Transverse colon (tissue), 4 donors: ENCODE results near the gene CPTP. TPM values are rescaled to one million over a fixed set of nuclear protein-coding genes. Genes with fewer than 3 reads are reported as not detected.

ENCODE experiments used
- DNase-seq: peaks from one replicate; pipeline ENCODE4 v3.0.0-alpha.2; 2019
- H3K27ac ChIP-seq, 4 donors: fragments of 200-600 bp; sonication (generic); 2 replicates each; pipeline ENCODE4 v1.5.1; 2016 to 2018; ENCODE audit warnings: inconsistent platforms in 4 of 4
- H3K27me3 ChIP-seq: fragments of 200-600 bp; sonication (generic); 2 replicates; pipeline ENCODE4 v1.5.1; 2017; ENCODE audit warnings: inconsistent platforms
- H3K36me3 ChIP-seq, 4 donors: fragments of 200-600 bp; sonication (generic); 2 replicates each; pipeline ENCODE4 v1.5.1; 2017 to 2019; ENCODE audit warnings: inconsistent platforms in 4 of 4
- H3K4me1 ChIP-seq, 4 donors: fragments of 200-600 bp; sonication (generic); 2 replicates each; pipeline ENCODE4 v1.5.1; 2017 to 2020; ENCODE audit warnings: inconsistent platforms in 4 of 4
- H3K4me3 ChIP-seq, 4 donors: fragments of 200-600 bp; sonication (generic); 1 replicate in 1 of 4; 2 replicates in 3 of 4; pipeline versions ENCODE4 v1.5.1 to v1.6.1; 2017 to 2019; ENCODE audit warnings: inconsistent platforms in 4 of 4
- H3K9me3 ChIP-seq, 2 donors: fragments of 200-600 bp; sonication (generic); 2 replicates each; pipeline ENCODE4 v1.5.1; 2017 to 2019; ENCODE audit warnings: inconsistent platforms in 2 of 2
- EP300 ChIP-seq: sonication (generic); formaldehyde crosslinking; IDR thresholded peaks from one replicate; pipeline ENCODE4 v1.6.1; 2017; ENCODE audit warnings: antibody characterized with exemption, low read depth
- POLR2A ChIP-seq: fragments of 450-650 bp; IDR thresholded peaks from one replicate; pipeline ENCODE4 v1.6.1; 2016; ENCODE audit warnings: antibody characterized with exemption, mild to moderate bottlenecking, moderate library complexity
- POLR2AphosphoS5 ChIP-seq, 3 donors: sonication (generic); formaldehyde crosslinking; IDR thresholded peaks; one replicate each; pipeline ENCODE4 v1.6.1; 2016; ENCODE audit warnings: antibody characterized with exemption in 3 of 3
- WGBS, 2 donors: methylation state at CpG; one replicate each; pipeline ENCODE4 v1.1.5; 2018; ENCODE audit warnings: low coverage in 1 of 2; 5-methylcytosine and 5-hydroxymethylcytosine counted together
- in situ Hi-C, 4 donors: fragments of 200-750 bp; cut with MboI; loops; one replicate each; pipeline versions ENCODE4 v1.15.0 to v1.15.1; 2017; ENCODE audit warnings: low sequenced_read_pairs in 3 of 4, low pct_ligation_motif_present in 1 of 4, low pct_unique_long_range_greater_than_20kb in 1 of 4
- intact Hi-C: fragments of 100-400 bp; cut with DNase I; formaldehyde crosslinking; loops from one replicate; pipeline ENCODE4 v1.15.1; 2023; ENCODE audit warnings: low total_unique reads
- total RNA-seq, 4 donors: library from RNA; depleted of rRNA; stranded (reverse); fragments of >200 nt; gene quantifications; one replicate each; pipeline ENCODE4 v1.1.0, GENCODE V29; 2016
- TF ChIP-seq, protein P1 (sequence below), 5 experiments: fragments of 200-600 bp in 3 of 5; fragments of 450-650 bp in 2 of 5; sonication (generic) in 3 of 5; IDR thresholded peaks; 1 replicate in 2 of 5; 2 replicates in 3 of 5; pipeline ENCODE4 v1.5.1; 2016 to 2017; ENCODE audit warnings: antibody characterized with exemption in 5 of 5, inconsistent platforms in 3 of 5, mild to moderate bottlenecking in 2 of 5, moderate library complexity in 1 of 5

Gene CPTP
- 100 to 1,000 TPM in 1 of 4 donors, 10 to 100 TPM in 3; 48.0 to 134 (median 77.7) TPM for total RNA-seq

DNA sequence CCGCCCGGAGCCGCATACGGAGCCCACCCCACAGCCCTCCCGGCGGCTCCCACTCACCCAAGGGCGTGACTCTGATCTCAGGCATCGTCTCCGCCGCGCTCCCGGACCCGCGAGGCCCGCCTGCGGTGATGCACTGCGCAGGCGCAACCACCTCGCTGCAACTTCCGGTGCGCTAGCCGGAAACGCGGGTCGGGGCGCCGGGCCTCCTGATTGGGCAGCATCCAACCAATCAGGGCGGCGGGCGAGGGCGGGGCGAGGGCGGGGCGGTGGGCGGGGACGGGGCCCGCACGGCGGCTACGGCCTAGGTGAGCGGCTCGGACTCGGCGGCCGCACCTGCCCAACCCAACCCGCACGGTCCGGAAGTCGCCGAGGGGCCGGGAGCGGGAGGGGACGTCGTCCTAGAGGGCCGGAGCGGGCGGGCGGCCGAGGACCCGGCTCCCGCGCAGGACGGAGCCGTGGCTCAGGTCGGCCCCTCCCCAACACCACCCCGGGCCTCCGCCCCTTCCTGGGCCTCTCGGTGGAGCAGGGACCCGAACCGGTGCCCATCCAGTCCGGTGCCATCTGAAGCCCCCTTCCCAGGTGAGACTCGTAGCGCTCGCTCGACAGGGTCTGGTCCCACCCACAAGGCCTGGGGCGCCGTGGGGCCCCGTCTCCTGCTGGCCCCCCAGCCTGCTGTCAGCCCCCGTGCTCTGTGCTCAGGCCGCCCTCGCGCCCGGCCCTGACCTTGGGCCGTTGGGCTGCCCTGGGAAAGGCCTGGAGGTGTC, at the start of gene CPTP, which contains the start of gene INTS11:
TSS of gene CPTP (plus strand) at position 279 of the 764 bp plus-strand sequence. CDS start 2,109 bp downstream, outside the sequence.
TSS of gene INTS11 (minus strand) at position 137 of the 764 bp plus-strand sequence. CDS start at position 85, 52 bp downstream.
- H3K27me3 ChIP-seq = no peaks in the 10 kb centered on the region
- peak within 1 kb of the TSS; percentile 55 to 94 (median 88) for H3K4me3 ChIP-seq
- H3K27ac ChIP-seq = peak within 1 kb of the TSS; percentile 90 to 98 (median 92)
- peak; percentile 97 for DNase-seq
- intact Hi-C loops (no loop called here), in situ Hi-C loops (no loop called here)
- TF ChIP-seq POLR2A (peak; percentile 87), EP300 (no peak), POLR2AphosphoS5 (IDR thresholded peaks at IDR 0.05) (peak; percentile 84 to 94 (median 86))
- TF ChIP-seq, protein P1, sequence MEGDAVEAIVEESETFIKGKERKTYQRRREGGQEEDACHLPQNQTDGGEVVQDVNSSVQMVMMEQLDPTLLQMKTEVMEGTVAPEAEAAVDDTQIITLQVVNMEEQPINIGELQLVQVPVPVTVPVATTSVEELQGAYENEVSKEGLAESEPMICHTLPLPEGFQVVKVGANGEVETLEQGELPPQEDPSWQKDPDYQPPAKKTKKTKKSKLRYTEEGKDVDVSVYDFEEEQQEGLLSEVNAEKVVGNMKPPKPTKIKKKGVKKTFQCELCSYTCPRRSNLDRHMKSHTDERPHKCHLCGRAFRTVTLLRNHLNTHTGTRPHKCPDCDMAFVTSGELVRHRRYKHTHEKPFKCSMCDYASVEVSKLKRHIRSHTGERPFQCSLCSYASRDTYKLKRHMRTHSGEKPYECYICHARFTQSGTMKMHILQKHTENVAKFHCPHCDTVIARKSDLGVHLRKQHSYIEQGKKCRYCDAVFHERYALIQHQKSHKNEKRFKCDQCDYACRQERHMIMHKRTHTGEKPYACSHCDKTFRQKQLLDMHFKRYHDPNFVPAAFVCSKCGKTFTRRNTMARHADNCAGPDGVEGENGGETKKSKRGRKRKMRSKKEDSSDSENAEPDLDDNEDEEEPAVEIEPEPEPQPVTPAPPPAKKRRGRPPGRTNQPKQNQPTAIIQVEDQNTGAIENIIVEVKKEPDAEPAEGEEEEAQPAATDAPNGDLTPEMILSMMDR (IDR thresholded peaks at IDR 0.05) = no peak
- no peaks in the 10 kb centered on the region for H3K9me3 ChIP-seq
- H3K36me3 ChIP-seq = peaks cover 0 to 9% (median 0%) of the 10 kb centered on the region in 4 donors
- peaks cover 24 to 31% (median 26%) of the 10 kb centered on the region in 4 donors for H3K4me1 ChIP-seq
- 0% methylated on average over 29 of the region's 84 CpGs; no CpG with 5 or more reads in 1 of the 2 donors for WGBS, 2 donors

- intact Hi-C loops (no loop called here), in situ Hi-C loops (loop anchor here in 2 of 4 donors (10.0 to 25.0 kb wide), 2 partner anchors 160 to 163 kb away; partner anchors contain the start of gene C1orf159 (in 2 of the 2))
- Histone ChIP-seq H3K36me3 (no peaks in the 10 kb centered on the region), H3K4me1 (peaks cover 20 to 37% (median 34%) of the 10 kb centered on the region in 4 donors), H3K27me3 (no peaks in the 10 kb centered on the region), H3K27ac (no peak overlapping the region), H3K4me3 (no peak overlapping the region), H3K9me3 (no peaks in the 10 kb centered on the region)
- 40 to 85% methylated on average over 1 to 15 of the region's 15 CpGs for WGBS, 2 donors
- TF ChIP-seq POLR2AphosphoS5 (IDR thresholded peaks at IDR 0.05) (no peak), POLR2A (no peak), EP300 (no peak)
- TF ChIP-seq, protein P1 (IDR thresholded peaks at IDR 0.05) = no peak
- no peak for DNase-seq
Observed at GRCh38 chr1:1274931-1275431, 49.6 kb upstream of the CPTP start.

- in situ Hi-C loops = loop anchor here in 1 of 4 donors (10.0 kb wide), 1 partner anchor 161 kb away; the partner anchor contains the start of gene C1orf159
- Histone ChIP-seq H3K36me3 (no peaks in the 10 kb centered on the region), H3K4me1 (peaks cover 20 to 30% (median 26%) of the 10 kb centered on the region in 4 donors), H3K27ac (no peak overlapping the region), H3K9me3 (no peaks in the 10 kb centered on the region), H3K27me3 (no peaks in the 10 kb centered on the region), H3K4me3 (no peak overlapping the region)
- no peak for DNase-seq
- TF ChIP-seq, protein P1 (IDR thresholded peaks at IDR 0.05) = no peak
- TF ChIP-seq POLR2A (no peak), POLR2AphosphoS5 (IDR thresholded peaks at IDR 0.05) (no peak), EP300 (no peak)
- intact Hi-C loops = no loop called here
- 71 to 79% methylated on average over 3 to 9 of the region's 9 CpGs for WGBS, 2 donors
Observed at GRCh38 chr1:1275836-1276235, 48.8 kb upstream of the CPTP start.

DNA sequence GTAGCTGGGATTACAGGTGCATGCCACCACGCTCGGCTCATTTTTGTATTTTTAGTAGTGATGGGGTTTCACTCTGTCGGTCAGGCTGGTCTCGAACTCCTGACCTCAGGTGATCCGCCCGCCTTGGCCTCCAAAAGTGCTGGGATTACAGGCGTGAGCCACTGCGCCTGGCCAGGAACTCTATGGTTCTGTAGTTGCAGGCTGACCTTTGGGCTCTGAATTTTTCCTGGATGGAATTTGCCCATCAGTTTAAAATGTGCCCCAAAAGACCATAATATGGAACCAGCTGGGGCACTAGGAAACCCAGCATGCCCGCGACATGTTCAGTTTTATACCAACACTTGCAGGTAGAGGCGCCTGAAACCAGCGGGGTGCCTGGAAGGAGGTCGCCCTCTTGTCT, 46.0 kb upstream of the CPTP start:
- TF ChIP-seq, protein P1 (IDR thresholded peaks at IDR 0.05) = no peak
- TF ChIP-seq POLR2A (no peak), POLR2AphosphoS5 (IDR thresholded peaks at IDR 0.05) (no peak), EP300 (no peak)
- H3K27me3 ChIP-seq = no peaks in the 10 kb centered on the region
- H3K4me3 ChIP-seq = no peak overlapping the region
- intact Hi-C loops (no loop called here), in situ Hi-C loops (loop anchor here in 1 of 4 donors (10.0 kb wide), 1 partner anchor 164 kb away; the partner anchor contains the start of gene C1orf159)
- H3K27ac ChIP-seq = no peak overlapping the region
- no peaks in the 10 kb centered on the region for H3K9me3 ChIP-seq
- DNase-seq = no peak
- H3K4me1 ChIP-seq = peaks cover 8 to 20% (median 15%) of the 10 kb centered on the region in 4 donors
- H3K36me3 ChIP-seq = no peaks in the 10 kb centered on the region
- WGBS, 2 donors = 82 to 100% methylated on average over 1 to 13 of the region's 13 CpGs
